ENCODE results near the gene TMEM80. TPM values are rescaled to one million over a fixed set of nuclear protein-coding genes. Genes with fewer than 3 reads are reported as not detected.
A peak's percentile ranks its signal among the peaks of the same experiment; 100 is the strongest.

Gene TMEM80
- total RNA-seq, 1 donor from 2014 or later, result 1.3 TPM

- H3K4me1 ChIP-seq, result peaks cover 14 to 38% of the 10 kb centered on the region in 2 donors
- H3K9me3 ChIP-seq, result no peaks in the 10 kb centered on the region
- H3K36me3 ChIP-seq, result peaks cover 0 to 7% of the 10 kb centered on the region in 2 donors
- H3K27me3 ChIP-seq, result no peaks in the 10 kb centered on the region
- DNase-seq (ENCODE audit: low spot score in 2 of 2), result peak; percentile 90 to 99
- H3K4me3 ChIP-seq, result peak within 1 kb of the TSS; percentile 93 to 97
- H3K27ac ChIP-seq, result peak within 1 kb of the TSS; percentile 100
- no peak for TF ChIP-seq CTCF (IDR thresholded peaks at IDR 0.05)
- intact Hi-C loops (cut with DNase I), result loop anchor here (1.0 kb wide), 3 partner anchors 12 to 118 kb away; partner anchors contain the start of genes EPS8L2 and PHRF1
Measured at GRCh38 chr11:694563-695287, 891 bp upstream of the TMEM80 start, which contains the start of gene DEAF1. Gene DEAF1, minus strand, starts transcription at chr11:695222. Its CDS starts 175 bp downstream, at chr11:695047.

DNA sequence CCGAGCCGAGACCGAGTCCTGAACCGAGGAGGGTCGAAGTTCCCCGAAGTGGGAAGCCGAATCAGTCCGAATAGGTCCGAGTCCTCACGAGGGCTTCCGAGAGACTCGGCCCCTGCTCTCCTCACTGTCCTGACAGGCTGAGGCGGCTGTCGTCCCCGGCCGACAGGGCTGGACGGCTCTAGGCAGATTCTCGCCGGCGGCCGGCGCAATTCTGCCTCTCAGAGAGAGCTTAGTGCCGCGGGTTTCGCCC, 403 bp upstream of the TMEM80 start:
- H3K27me3 ChIP-seq, result no peaks in the 10 kb centered on the region
- no peak for DNase-seq (ENCODE audit: low spot score in 2 of 2)
- H3K4me3 ChIP-seq, result peak overlapping the region; percentile 93 to 97
- H3K9me3 ChIP-seq, result no peaks in the 10 kb centered on the region
- intact Hi-C loops (cut with DNase I), result loop anchor here (1.0 kb wide), 3 partner anchors 11 to 119 kb away; partner anchors contain the start of genes EPS8L2 and PHRF1
- H3K4me1 ChIP-seq, result peaks cover 14 to 38% of the 10 kb centered on the region in 2 donors
- peak overlapping the region; percentile 100 for H3K27ac ChIP-seq
- TF ChIP-seq CTCF (IDR thresholded peaks at IDR 0.05), result no peak
- H3K36me3 ChIP-seq, result peaks cover 0 to 4% of the 10 kb centered on the region in 2 donors

GRCh38 chr11:696955-697491, 1.4 kb downstream of the TMEM80 start:
- no peak for TF ChIP-seq CTCF (IDR thresholded peaks at IDR 0.05)
- H3K4me3 ChIP-seq, result peak overlapping the region; percentile 93 to 97
- H3K4me1 ChIP-seq, result peaks cover 14 to 38% of the 10 kb centered on the region in 2 donors
- peaks cover 8 to 10% of the 10 kb centered on the region in 2 donors for H3K36me3 ChIP-seq
- H3K9me3 ChIP-seq, result no peaks in the 10 kb centered on the region
- no peaks in the 10 kb centered on the region for H3K27me3 ChIP-seq
- H3K27ac ChIP-seq, result peak overlapping the region; percentile 100
- intact Hi-C loops (cut with DNase I), result no loop called here
- DNase-seq (ENCODE audit: low spot score in 2 of 2), result peak in 1 of 2 donors; percentile 76

DNA sequence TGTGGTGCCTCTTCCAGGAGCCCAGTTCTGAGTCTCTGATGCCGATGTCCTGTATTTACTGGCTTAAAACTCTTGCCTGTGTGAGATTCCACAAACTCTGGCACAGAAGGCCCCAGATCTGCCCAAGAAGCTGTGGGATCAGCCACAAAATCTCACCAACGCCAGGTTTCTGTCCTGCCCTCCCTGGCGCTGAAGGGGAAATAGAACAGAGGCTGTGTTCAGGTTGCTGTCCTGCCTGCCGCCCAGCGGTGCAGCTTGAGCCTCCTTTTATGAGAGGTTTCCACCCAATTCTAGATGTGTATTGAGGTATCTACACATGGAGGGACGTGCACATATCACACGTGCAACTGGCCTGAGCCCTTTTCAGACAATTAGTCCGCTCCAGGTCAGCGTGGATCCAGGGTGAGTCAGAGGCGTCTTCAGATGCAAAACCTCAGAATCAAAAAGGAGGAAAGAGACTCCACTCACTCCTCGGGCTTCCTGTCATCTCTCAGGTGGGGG, 2.2 kb downstream of the TMEM80 start:
- no peak for TF ChIP-seq CTCF (IDR thresholded peaks at IDR 0.05)
- Histone ChIP-seq H3K4me1 (peaks cover 14 to 45% of the 10 kb centered on the region in 2 donors), H3K36me3 (peaks cover 9 to 10% of the 10 kb centered on the region in 2 donors), H3K27ac (peak overlapping the region; percentile 100), H3K9me3 (no peaks in the 10 kb centered on the region), H3K4me3 (peak overlapping the region in 1 of 2 donors; percentile 97), H3K27me3 (no peaks in the 10 kb centered on the region)
- intact Hi-C loops (cut with DNase I), result no loop called here
- DNase-seq (ENCODE audit: low spot score in 2 of 2), result no peak

GRCh38 chr11:698493-699115, 3.0 kb downstream of the TMEM80 start:
- no peak for TF ChIP-seq CTCF (IDR thresholded peaks at IDR 0.05)
- Histone ChIP-seq H3K9me3 (no peaks in the 10 kb centered on the region), H3K4me1 (peaks cover 11 to 48% of the 10 kb centered on the region in 2 donors), H3K36me3 (peaks cover 9 to 10% of the 10 kb centered on the region in 2 donors), H3K27me3 (no peaks in the 10 kb centered on the region), H3K4me3 (no peak overlapping the region), H3K27ac (peak overlapping the region; percentile 100)
- DNase-seq (ENCODE audit: low spot score in 2 of 2), result no peak
- intact Hi-C loops (cut with DNase I), result no loop called here
